H9 (cell line): ENCODE results near the gene IL32. TPM values are rescaled to one million over a fixed set of nuclear protein-coding genes. Genes with fewer than 3 reads are reported as not detected.

Source experiments
- DNase-seq: peaks from one replicate; pipeline ENCODE4 v3.0.0-alpha.2; 2017
- H2AFZ ChIP-seq: one replicate; pipeline ENCODE4 v1.6.1; 2013; ENCODE audit warnings: mild to moderate bottlenecking, low read length, control low read depth, moderate library complexity
- H2AK5ac ChIP-seq: 2 replicates; pipeline ENCODE4 v1.6.1; 2013; ENCODE audit warnings: low read length, control low read depth, mixed read lengths; ENCODE audit not compliant: insufficient read length
- H2BK120ac ChIP-seq: one replicate; pipeline ENCODE4 v1.6.1; 2013; ENCODE audit warnings: low read depth, mild to moderate bottlenecking, low read length, control low read depth, inconsistent platforms; ENCODE audit not compliant: poor library complexity, severe bottlenecking
- H2BK12ac ChIP-seq: 2 replicates; pipeline ENCODE4 v1.6.1; 2013; ENCODE audit warnings: low read length, control low read depth, mixed read lengths, low read depth; ENCODE audit not compliant: insufficient read length
- H2BK15ac ChIP-seq: 2 replicates; pipeline ENCODE4 v1.6.1; 2013; ENCODE audit warnings: low read depth, low read length, control low read depth
- H2BK20ac ChIP-seq: one replicate; pipeline ENCODE4 v1.6.1; 2013; ENCODE audit warnings: low read depth, mild to moderate bottlenecking, low read length, control low read depth, inconsistent platforms; ENCODE audit not compliant: poor library complexity, severe bottlenecking
- H2BK5ac ChIP-seq: 2 replicates; pipeline ENCODE4 v1.6.1; 2013; ENCODE audit warnings: low read length, control low read depth, mixed read lengths; ENCODE audit not compliant: insufficient read length
- H3K14ac ChIP-seq: 2 replicates; pipeline ENCODE4 v1.6.1; 2013; ENCODE audit warnings: low read length, control low read depth; ENCODE audit not compliant: insufficient read depth
- H3K18ac ChIP-seq: 2 replicates; pipeline ENCODE4 v1.6.1; 2013; ENCODE audit warnings: low read depth, mild to moderate bottlenecking, mixed read lengths, low read length, control low read depth; ENCODE audit not compliant: insufficient read length
- H3K23ac ChIP-seq: 2 replicates; pipeline ENCODE4 v1.6.1; 2013; ENCODE audit warnings: low read length, control low read depth, mixed read lengths, low read depth; ENCODE audit not compliant: insufficient read length
- H3K23me2 ChIP-seq: 2 replicates; pipeline ENCODE4 v1.6.1; 2013; ENCODE audit warnings: low read depth, mild to moderate bottlenecking, mixed read lengths, low read length, control low read depth; ENCODE audit not compliant: insufficient read length, poor library complexity, severe bottlenecking
- H3K27ac ChIP-seq: 2 replicates; pipeline ENCODE4 v1.5.1; 2013; ENCODE audit warnings: low read length, control low read depth, mixed read lengths, low read depth; ENCODE audit not compliant: insufficient read length
- H3K27me3 ChIP-seq: 2 replicates; pipeline ENCODE4 v1.6.1; 2013; ENCODE audit warnings: low read length, control low read depth, inconsistent platforms; ENCODE audit not compliant: insufficient read depth
- H3K4ac ChIP-seq: 2 replicates; pipeline ENCODE4 v1.6.1; 2013; ENCODE audit warnings: low read depth, mild to moderate bottlenecking, control low read depth, inconsistent platforms, low read length, moderate library complexity
- H3K4me1 ChIP-seq: 2 replicates; pipeline ENCODE4 v1.6.1; 2013; ENCODE audit warnings: low read length, control low read depth, inconsistent platforms; ENCODE audit not compliant: insufficient read depth
- H3K4me2 ChIP-seq: 2 replicates; pipeline ENCODE4 v1.6.1; 2013; ENCODE audit warnings: low read length, control low read depth, mixed read lengths; ENCODE audit not compliant: insufficient read length, insufficient read depth
- H3K56ac ChIP-seq: 2 replicates; pipeline ENCODE4 v1.6.1; 2013; ENCODE audit warnings: low read depth, mild to moderate bottlenecking, mixed read lengths, low read length, control low read depth; ENCODE audit not compliant: insufficient read length
- H3K79me1 ChIP-seq: 2 replicates; pipeline ENCODE4 v1.6.1; 2013; ENCODE audit warnings: low read depth, mild to moderate bottlenecking, moderate library complexity, low read length, control low read depth, inconsistent platforms; ENCODE audit not compliant: insufficient read depth, poor library complexity, severe bottlenecking
- H3K79me2 ChIP-seq: 2 replicates; pipeline ENCODE4 v1.6.1; 2013; ENCODE audit warnings: low read length, control low read depth, inconsistent platforms; ENCODE audit not compliant: insufficient read depth
- H3K9ac ChIP-seq: 2 replicates; pipeline ENCODE4 v1.6.1; 2013; ENCODE audit warnings: low read length, control low read depth, mixed read lengths; ENCODE audit not compliant: insufficient read length; ENCODE audit errors: extremely low read depth
- H3K9me3 ChIP-seq: one replicate; pipeline ENCODE4 v1.6.1; 2013; ENCODE audit warnings: low read depth, low read length, inconsistent platforms; ENCODE audit not compliant: control insufficient read depth
- H3T11ph ChIP-seq: one replicate; pipeline ENCODE4 v1.6.1; 2013; ENCODE audit warnings: mild to moderate bottlenecking, low read length, control low read depth, inconsistent platforms
- H4K20me1 ChIP-seq: one replicate; pipeline ENCODE4 v1.6.1; 2013; ENCODE audit not compliant: control insufficient read depth, insufficient read length, insufficient read depth
- H4K5ac ChIP-seq: 2 replicates; pipeline ENCODE4 v1.6.1; 2013; ENCODE audit warnings: low read depth, mild to moderate bottlenecking, mixed read lengths, low read length, control low read depth; ENCODE audit not compliant: insufficient read length
- H4K8ac ChIP-seq: replicated peaks from 2 replicates; pipeline ENCODE4 v1.6.1; 2013; ENCODE audit warnings: low read length, control low read depth, mixed read lengths, low read depth; ENCODE audit not compliant: insufficient read length
- H4K91ac ChIP-seq: 2 replicates; pipeline ENCODE4 v1.6.1; 2013; ENCODE audit warnings: low read depth, mild to moderate bottlenecking, moderate library complexity, mixed read lengths, low read length, control low read depth; ENCODE audit not compliant: insufficient read length
- H3K27ac Mint-ChIP-seq, 3 experiments: 2 replicates in 2 of 3; 3 replicates in 1 of 3; pipeline ENCODE4 v1.8.0; 2020 to 2021; ENCODE audit warnings: mixed read lengths in 3 of 3, mild to moderate bottlenecking in 1 of 3, moderate library complexity in 1 of 3
- H3K27me3 Mint-ChIP-seq: 2 replicates; pipeline ENCODE4 v1.8.0; 2021; ENCODE audit warnings: low read depth, mild to moderate bottlenecking, moderate library complexity, mixed read lengths
- H3K36me3 Mint-ChIP-seq, 3 experiments: 2 replicates in 2 of 3; 3 replicates in 1 of 3; pipeline ENCODE4 v1.8.0; 2020 to 2021; ENCODE audit warnings: low read depth in 3 of 3, mixed read lengths in 3 of 3; ENCODE audit not compliant: insufficient read depth in 1 of 3
- H3K4me1 Mint-ChIP-seq, 2 experiments: 2 replicates each; pipeline ENCODE4 v1.8.0; 2020; ENCODE audit warnings: mixed read lengths in 2 of 2
- H3K4me3 Mint-ChIP-seq, 2 experiments: 2 replicates in 1 of 2; 3 replicates in 1 of 2; pipeline ENCODE4 v1.8.0; 2020 to 2021; ENCODE audit warnings: mild to moderate bottlenecking in 2 of 2, mixed read lengths in 2 of 2, moderate library complexity in 1 of 2
- H3K9me3 Mint-ChIP-seq, 2 experiments: 2 replicates in 1 of 2; 3 replicates in 1 of 2; pipeline ENCODE4 v1.8.0; 2020; ENCODE audit warnings: mild to moderate bottlenecking in 2 of 2, mixed read lengths in 2 of 2, moderate library complexity in 1 of 2
- WGBS: extraction: QIAGEN DNeasy Blood & Tissue Kit; methylation state at CpG from one replicate; pipeline ENCODE4 v1.1.7; 2013; ENCODE audit warnings: missing lambda C conversion rate, low lambda C conversion rate, mixed read lengths; ENCODE audit not compliant: insufficient read length; ENCODE audit errors: extremely low coverage; 5-methylcytosine and 5-hydroxymethylcytosine counted together
- total RNA-seq: library from RNA; stranded (reverse); gene quantifications from 2 replicates; pipeline ENCODE4 v1.2.1, GENCODE V29; 2021
- TF ChIP-seq, protein P1 (sequence below): fragments of 200-600 bp; sonication (generic); conservative IDR thresholded peaks from 3 replicates; pipeline ENCODE4 v1.8.0; 2021; ENCODE audit warnings: antibody characterized with exemption, mild to moderate bottlenecking

Gene IL32
- total RNA-seq, 1 experiment from 2014 or later: 2.0 TPM

DNA sequence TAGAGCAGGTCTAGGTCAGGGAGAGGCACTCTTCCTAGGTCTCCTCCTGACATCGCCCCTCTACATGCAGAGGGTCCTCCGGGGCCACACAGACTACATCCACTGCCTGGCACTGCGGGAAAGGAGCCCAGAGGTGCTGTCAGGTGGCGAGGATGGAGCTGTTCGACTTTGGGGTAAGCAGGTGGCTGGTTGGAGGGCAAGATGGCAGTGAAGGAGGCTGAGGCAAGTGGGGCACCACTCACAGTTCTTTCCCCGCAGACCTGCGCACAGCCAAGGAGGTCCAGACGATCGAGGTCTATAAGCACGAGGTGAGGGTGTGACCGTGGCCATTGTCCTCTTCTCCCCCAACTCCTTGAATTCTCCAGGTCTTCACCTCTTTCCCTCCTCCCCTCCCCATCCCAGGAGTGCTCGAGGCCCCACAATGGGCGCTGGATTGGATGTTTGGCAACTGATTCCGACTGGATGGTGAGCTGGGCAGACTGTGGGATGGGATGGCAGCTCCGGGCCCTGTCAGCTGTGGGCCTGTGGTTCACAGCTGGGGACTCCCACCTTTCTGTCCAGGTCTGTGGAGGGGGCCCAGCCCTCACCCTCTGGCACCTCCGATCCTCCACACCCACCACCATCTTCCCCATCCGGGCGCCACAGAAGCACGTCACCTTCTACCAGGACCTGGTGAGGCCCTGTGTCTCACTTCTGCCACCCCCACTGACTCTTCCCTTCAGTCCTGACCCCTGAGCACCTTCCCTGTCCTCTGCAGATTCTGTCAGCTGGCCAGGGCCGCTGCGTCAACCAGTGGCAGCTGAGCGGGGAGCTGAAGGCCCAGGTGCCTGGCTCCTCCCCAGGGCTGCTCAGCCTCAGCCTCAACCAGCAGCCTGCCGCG lies 38.6 kb upstream of the IL32 start:
- no peak overlapping the region for H3K14ac ChIP-seq
- peaks cover 6% of the 10 kb centered on the region for H3K27me3 Mint-ChIP-seq
- TF ChIP-seq, protein P1, sequence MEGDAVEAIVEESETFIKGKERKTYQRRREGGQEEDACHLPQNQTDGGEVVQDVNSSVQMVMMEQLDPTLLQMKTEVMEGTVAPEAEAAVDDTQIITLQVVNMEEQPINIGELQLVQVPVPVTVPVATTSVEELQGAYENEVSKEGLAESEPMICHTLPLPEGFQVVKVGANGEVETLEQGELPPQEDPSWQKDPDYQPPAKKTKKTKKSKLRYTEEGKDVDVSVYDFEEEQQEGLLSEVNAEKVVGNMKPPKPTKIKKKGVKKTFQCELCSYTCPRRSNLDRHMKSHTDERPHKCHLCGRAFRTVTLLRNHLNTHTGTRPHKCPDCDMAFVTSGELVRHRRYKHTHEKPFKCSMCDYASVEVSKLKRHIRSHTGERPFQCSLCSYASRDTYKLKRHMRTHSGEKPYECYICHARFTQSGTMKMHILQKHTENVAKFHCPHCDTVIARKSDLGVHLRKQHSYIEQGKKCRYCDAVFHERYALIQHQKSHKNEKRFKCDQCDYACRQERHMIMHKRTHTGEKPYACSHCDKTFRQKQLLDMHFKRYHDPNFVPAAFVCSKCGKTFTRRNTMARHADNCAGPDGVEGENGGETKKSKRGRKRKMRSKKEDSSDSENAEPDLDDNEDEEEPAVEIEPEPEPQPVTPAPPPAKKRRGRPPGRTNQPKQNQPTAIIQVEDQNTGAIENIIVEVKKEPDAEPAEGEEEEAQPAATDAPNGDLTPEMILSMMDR: no peak
- H3K18ac ChIP-seq: no peak overlapping the region
- no CpG with 5 or more reads among the region's 24 CpGs for WGBS
- no peaks in the 10 kb centered on the region for H3K79me1 ChIP-seq
- H2BK15ac ChIP-seq: no peak overlapping the region
- no peak overlapping the region for H3T11ph ChIP-seq
- H2BK5ac ChIP-seq: no peak overlapping the region
- no peaks in the 10 kb centered on the region for H3K27me3 ChIP-seq
- H3K4me3 Mint-ChIP-seq: no peak overlapping the region
- peaks cover 20 to 48% of the 10 kb centered on the region in 2 experiments for H3K4me1 Mint-ChIP-seq
- H3K79me2 ChIP-seq: no peaks in the 10 kb centered on the region
- no peak overlapping the region for H2BK120ac ChIP-seq
- peak overlapping the region in 1 of 3 experiments; percentile 40; a peak in 1 of 7 replicates for H3K27ac Mint-ChIP-seq
- DNase-seq: peak; percentile 37
- H4K8ac ChIP-seq: no peak overlapping the region
- H3K23me2 ChIP-seq: peaks cover 14% of the 10 kb centered on the region
- no peak overlapping the region for H2AFZ ChIP-seq
- H2AK5ac ChIP-seq: no peak overlapping the region
- peaks cover 14 to 43% (median 42%) of the 10 kb centered on the region in 3 experiments for H3K36me3 Mint-ChIP-seq
- no peak overlapping the region for H4K91ac ChIP-seq
- H3K4ac ChIP-seq: no peak overlapping the region
- H2BK20ac ChIP-seq: no peak overlapping the region
- H3K23ac ChIP-seq: no peak overlapping the region
- no peak overlapping the region for H3K4me2 ChIP-seq
- no peak overlapping the region for H3K27ac ChIP-seq
- H4K20me1 ChIP-seq: no peaks in the 10 kb centered on the region
- H3K9ac ChIP-seq: no peak overlapping the region
- H3K4me1 ChIP-seq: peaks cover 2% of the 10 kb centered on the region; the same call in 1 of the 2 replicates
- no peak overlapping the region for H2BK12ac ChIP-seq
- H3K9me3 ChIP-seq: no peaks in the 10 kb centered on the region
- H4K5ac ChIP-seq: no peak overlapping the region
- no peaks in the 10 kb centered on the region for H3K9me3 Mint-ChIP-seq
- no peak overlapping the region for H3K56ac ChIP-seq
